B cell (primary cell): ENCODE data around the gene SLIRP. TPM values are rescaled to one million over a fixed set of nuclear protein-coding genes. Genes with fewer than 3 reads are reported as not detected.

ENCODE experiments used
- ATAC-seq: fragments of 200-7000 bp; cut with Tn5 transposase; one replicate; pipeline ENCODE4 v1.10.0; 2021; ENCODE audit warnings: low read depth, mild to moderate bottlenecking, moderate number of reproducible peaks, moderate library complexity
- CTCF ChIA-PET: fragments of 350-600 bp; sonication (Branson Sonifier 250); formaldehyde crosslinking; loops from one replicate; lab custom pipeline; 2021; ENCODE audit warnings: antibody characterized with exemption, inconsistent platforms; lab: Charles Lee
- POLR2A ChIA-PET: fragments of 350-600 bp; sonication (Branson Sonifier 250); formaldehyde crosslinking; loops from one replicate; lab custom pipeline; 2021; ENCODE audit warnings: antibody characterized with exemption; lab: Charles Lee
- DNase-seq: peaks from one replicate; pipeline ENCODE4 v3.0.0; 2013
- H2AFZ ChIP-seq: 2 replicates; pipeline ENCODE4 v1.6.1; 2012; ENCODE audit warnings: mild to moderate bottlenecking, low read depth, low read length; ENCODE audit not compliant: insufficient read depth, poor library complexity, severe bottlenecking
- H3K27ac ChIP-seq, 2 donors: 1 replicate in 1 of 2; 2 replicates in 1 of 2; pipeline ENCODE4 v1.5.1; 2012 to 2013; ENCODE audit warnings: low read length in 2 of 2, mild to moderate bottlenecking in 2 of 2, moderate library complexity in 1 of 2
- H3K27me3 ChIP-seq, 4 experiments: fragments of 200-600 bp in 1 of 4; sonication (generic) in 1 of 4; replicated peaks in 1 of 4; 1 replicate in 2 of 4; 2 replicates in 2 of 4; pipeline versions ENCODE4 v1.6.1 to v1.7.0; 2013 to 2016; ENCODE audit warnings: low read length in 3 of 4, mild to moderate bottlenecking in 2 of 4, mixed read lengths in 1 of 4, moderate library complexity in 1 of 4; ENCODE audit not compliant: insufficient read depth in 4 of 4, control insufficient read depth in 3 of 4; ENCODE audit errors: control extremely low read depth in 1 of 4
- H3K36me3 ChIP-seq, 2 experiments: replicated peaks in 1 of 2; 1 replicate in 1 of 2; 2 replicates in 1 of 2; pipeline versions ENCODE4 v1.6.1 to v1.7.1; 2013; ENCODE audit warnings: low read length in 1 of 2; ENCODE audit not compliant: insufficient read depth in 2 of 2, control insufficient read depth in 1 of 2; ENCODE audit errors: control extremely low read depth in 1 of 2, extremely low read depth in 1 of 2
- H3K4me1 ChIP-seq, 2 donors: fragments of 200-600 bp in 1 of 2; sonication (generic) in 1 of 2; 1 replicate in 1 of 2; 2 replicates in 1 of 2; pipeline versions ENCODE4 v1.5.1 to v1.6.1; 2013 to 2017; ENCODE audit warnings: low read length in 2 of 2; ENCODE audit not compliant: control insufficient read depth in 2 of 2, insufficient read depth in 2 of 2
- H3K4me2 ChIP-seq: replicated peaks from 2 replicates; pipeline ENCODE3; 2012; ENCODE audit warnings: mild to moderate bottlenecking, low read depth, low read length; ENCODE audit not compliant: poor library complexity, severe bottlenecking
- H3K4me3 ChIP-seq, 5 experiments: fragments of 200-600 bp in 1 of 5; sonication (generic) in 1 of 5; 1 replicate in 3 of 5; 2 replicates in 2 of 5; pipeline versions ENCODE4 v1.5.1 to v1.7.0; 2011 to 2016; ENCODE audit warnings: low read length in 4 of 5, mild to moderate bottlenecking in 4 of 5, low read depth in 2 of 5, control low read depth in 1 of 5, moderate library complexity in 1 of 5; ENCODE audit not compliant: insufficient read depth in 1 of 5; ENCODE audit errors: control extremely low read depth in 1 of 5, extremely low read depth in 1 of 5
- H3K79me2 ChIP-seq: fragments of 200-600 bp; sonication (generic); one replicate; pipeline ENCODE4 v1.6.0; 2016; ENCODE audit warnings: low read length; ENCODE audit not compliant: control insufficient read depth, insufficient read depth
- H3K9ac ChIP-seq: fragments of 200-600 bp; sonication (generic); 2 replicates; pipeline ENCODE4 v1.6.1; 2017; ENCODE audit warnings: mild to moderate bottlenecking, low read length, moderate library complexity
- H3K9me3 ChIP-seq, 3 donors: one replicate each; pipeline versions ENCODE4 v1.6.1 to v1.7.1; 2013; ENCODE audit warnings: low read length in 2 of 3; ENCODE audit not compliant: control insufficient read depth in 2 of 3, insufficient read depth in 1 of 3; ENCODE audit errors: control extremely low read depth in 1 of 3
- H4K20me1 ChIP-seq: 2 replicates; pipeline ENCODE4 v1.6.0; 2012; ENCODE audit warnings: mild to moderate bottlenecking, low read length; ENCODE audit not compliant: insufficient read depth, control insufficient read depth, poor library complexity, severe bottlenecking
- H3K27ac Mint-ChIP-seq: one replicate; pipeline ENCODE4 v1.8.0; 2021; ENCODE audit warnings: mixed read lengths
- H3K27me3 Mint-ChIP-seq: one replicate; pipeline ENCODE4 v1.8.0; 2021; ENCODE audit warnings: mixed read lengths
- H3K4me1 Mint-ChIP-seq: one replicate; pipeline ENCODE4 v1.8.0; 2021; ENCODE audit warnings: mixed read lengths
- H3K4me3 Mint-ChIP-seq: one replicate; pipeline ENCODE4 v1.8.0; 2021; ENCODE audit warnings: mixed read lengths
- H3K9me3 Mint-ChIP-seq: one replicate; pipeline ENCODE4 v1.8.0; 2022; ENCODE audit warnings: mixed read lengths; ENCODE audit not compliant: insufficient read depth
- EZH2 ChIP-seq: IDR thresholded peaks from 2 replicates; pipeline ENCODE4 v1.6.1; 2012; ENCODE audit warnings: borderline replicate concordance, low read depth, mild to moderate bottlenecking, moderate library complexity, low read length; ENCODE audit not compliant: insufficient read depth, poor library complexity, severe bottlenecking
- WGBS: methylation state at CpG from one replicate; pipeline ENCODE4 v1.1.5; 2013; ENCODE audit warnings: missing lambda C conversion rate; ENCODE audit not compliant: insufficient coverage; 5-methylcytosine and 5-hydroxymethylcytosine counted together
- intact Hi-C: fragments of 100-400 bp; cut with micrococcal nuclease; formaldehyde crosslinking; loops from one replicate; pipeline ENCODE4 v1.10.0; 2022
- polyA plus RNA-seq: library from polyadenylated mRNA; depleted of rRNA; stranded (reverse); fragments of >200 nt; gene quantifications from 2 replicates; pipeline ENCODE4 v1.2.3, GENCODE V29; 2012
- total RNA-seq, 2 donors: library from RNA; stranded (reverse); fragments of 120-200 nt in 1 of 2; gene quantifications; 1 replicate in 1 of 2; 2 replicates in 1 of 2; pipeline versions ENCODE4 v1.2.3 to v1.2.4, GENCODE V29; 2013 to 2022
- TF ChIP-seq, protein P1 (sequence below): fragments of 200-600 bp; IDR thresholded peaks from one replicate; pipeline ENCODE4 v1.8.0; 2022; ENCODE audit warnings: antibody characterized with exemption, mild to moderate bottlenecking

The SLIRP gene
- total and polyA plus RNA-seq, 2 donors (not counting 1 experiment from before 2014, with no cell fraction given) = 33.8 to 36.7 TPM

DNA sequence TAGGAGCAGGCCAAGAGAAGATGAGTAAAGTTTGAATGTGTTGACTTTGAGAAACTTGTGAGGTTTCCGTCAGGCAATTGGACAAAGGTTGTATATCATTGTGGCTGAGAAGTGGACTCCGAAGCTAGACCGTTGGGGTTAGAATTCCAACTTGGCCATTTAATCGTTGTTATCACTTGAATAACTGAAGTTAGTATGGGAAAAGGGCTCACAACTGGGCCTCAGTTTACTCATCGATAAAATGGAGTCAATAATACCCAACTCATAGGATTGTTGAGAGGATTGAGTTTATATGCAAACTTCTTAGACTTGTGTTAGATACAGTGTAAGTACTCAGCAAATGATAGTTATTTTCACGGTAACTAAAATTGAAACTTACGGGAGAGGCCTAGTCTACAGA, 846 bp downstream of the SLIRP start:
- intact Hi-C loops = loop anchor here (1.0 to 5.0 kb wide), 6 partner anchors 53 to 586 kb away; partner anchors contain the start of genes ADCK1, SNW1, SPTLC2 and VIPAS39
- CTCF ChIA-PET = interaction anchor here (1.6 kb wide), 1 partner anchor 14 kb away, joined by 5 read pairs; no protein-coding TSS in a partner anchor
- peak overlapping the region; percentile 91 for H3K27ac Mint-ChIP-seq
- H3K9me3 Mint-ChIP-seq = no peaks in the 10 kb centered on the region
- Histone ChIP-seq H3K27ac (peak overlapping the region in 1 of 2 donors; percentile 75), H4K20me1 (peaks cover 10% of the 10 kb centered on the region), H3K9ac (peak overlapping the region; percentile 93), H3K36me3 (peaks cover 7 to 32% of the 10 kb centered on the region in 2 experiments), H3K79me2 (peaks cover 91% of the 10 kb centered on the region), H3K4me1 (peaks cover 22 to 32% of the 10 kb centered on the region in 2 donors), H3K9me3 (no peaks in the 10 kb centered on the region), H3K4me2 (peak overlapping the region; percentile 85), H2AFZ (peak overlapping the region; percentile 97), H3K4me3 (peak overlapping the region; percentile 82 to 98 (median 92)), H3K27me3 (no peaks in the 10 kb centered on the region)
- POLR2A ChIA-PET = no interaction called here
- peaks cover 37% of the 10 kb centered on the region for H3K4me1 Mint-ChIP-seq
- WGBS = no CpG with 5 or more reads among the region's 7 CpGs
- DNase-seq (no peak), ATAC-seq (no peak)
- TF ChIP-seq, protein P1, sequence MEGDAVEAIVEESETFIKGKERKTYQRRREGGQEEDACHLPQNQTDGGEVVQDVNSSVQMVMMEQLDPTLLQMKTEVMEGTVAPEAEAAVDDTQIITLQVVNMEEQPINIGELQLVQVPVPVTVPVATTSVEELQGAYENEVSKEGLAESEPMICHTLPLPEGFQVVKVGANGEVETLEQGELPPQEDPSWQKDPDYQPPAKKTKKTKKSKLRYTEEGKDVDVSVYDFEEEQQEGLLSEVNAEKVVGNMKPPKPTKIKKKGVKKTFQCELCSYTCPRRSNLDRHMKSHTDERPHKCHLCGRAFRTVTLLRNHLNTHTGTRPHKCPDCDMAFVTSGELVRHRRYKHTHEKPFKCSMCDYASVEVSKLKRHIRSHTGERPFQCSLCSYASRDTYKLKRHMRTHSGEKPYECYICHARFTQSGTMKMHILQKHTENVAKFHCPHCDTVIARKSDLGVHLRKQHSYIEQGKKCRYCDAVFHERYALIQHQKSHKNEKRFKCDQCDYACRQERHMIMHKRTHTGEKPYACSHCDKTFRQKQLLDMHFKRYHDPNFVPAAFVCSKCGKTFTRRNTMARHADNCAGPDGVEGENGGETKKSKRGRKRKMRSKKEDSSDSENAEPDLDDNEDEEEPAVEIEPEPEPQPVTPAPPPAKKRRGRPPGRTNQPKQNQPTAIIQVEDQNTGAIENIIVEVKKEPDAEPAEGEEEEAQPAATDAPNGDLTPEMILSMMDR = no peak
- no peak for TF ChIP-seq EZH2
- H3K27me3 Mint-ChIP-seq = no peaks in the 10 kb centered on the region
- peak overlapping the region; percentile 94 for H3K4me3 Mint-ChIP-seq

DNA sequence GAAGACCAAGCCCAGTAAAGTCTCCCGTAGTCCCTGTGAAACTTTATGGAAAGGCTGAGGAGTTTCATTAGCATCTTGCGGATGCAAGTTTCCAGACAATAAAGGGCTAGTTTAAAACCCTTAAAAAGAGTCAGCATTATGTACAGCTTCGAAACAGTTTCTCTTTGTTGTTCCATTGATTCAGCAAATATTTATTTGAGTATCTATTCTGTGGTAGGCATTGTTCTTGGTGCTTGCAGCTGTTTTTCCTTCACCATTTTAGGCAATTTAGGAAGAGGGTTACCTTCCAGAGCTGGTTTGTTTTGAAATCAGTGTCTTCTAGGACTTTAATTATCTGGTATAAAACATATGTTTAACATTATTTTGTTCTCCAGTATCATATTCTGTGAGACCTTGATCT, 1.5 kb downstream of the SLIRP start:
- Histone ChIP-seq H3K9ac (no peak overlapping the region), H3K27ac (no peak overlapping the region), H3K27me3 (no peaks in the 10 kb centered on the region), H3K36me3 (peaks cover 7 to 26% of the 10 kb centered on the region in 2 experiments), H3K4me3 (peak overlapping the region in 1 of 5 experiments; percentile 93), H2AFZ (no peak overlapping the region), H3K9me3 (no peaks in the 10 kb centered on the region), H3K4me2 (peak overlapping the region; percentile 85), H3K79me2 (peaks cover 91% of the 10 kb centered on the region), H3K4me1 (peaks cover 22 to 32% of the 10 kb centered on the region in 2 donors), H4K20me1 (peaks cover 8% of the 10 kb centered on the region)
- POLR2A ChIA-PET = interaction anchor here (0.5 kb wide), 1 partner anchor 402 kb away, joined by 5 read pairs; no protein-coding TSS in a partner anchor
- 91% methylated on average over 1 of the region's 3 CpGs for WGBS
- ATAC-seq = no peak
- H3K4me1 Mint-ChIP-seq = peaks cover 37% of the 10 kb centered on the region
- H3K9me3 Mint-ChIP-seq = no peaks in the 10 kb centered on the region
- CTCF ChIA-PET = interaction anchor here (1.6 kb wide), 1 partner anchor 15 kb away, joined by 5 read pairs; no protein-coding TSS in a partner anchor
- TF ChIP-seq, protein P1 = no peak
- no peak for TF ChIP-seq EZH2
- intact Hi-C loops = loop anchor here (5.0 kb wide), 2 partner anchors 117 to 587 kb away; no protein-coding TSS in a partner anchor
- H3K27me3 Mint-ChIP-seq = no peaks in the 10 kb centered on the region
- no peak overlapping the region for H3K27ac Mint-ChIP-seq
- peak overlapping the region; percentile 94 for H3K4me3 Mint-ChIP-seq
- no peak for DNase-seq
